Right lobe of liver (tissue), 4 donors: ENCODE measurements around the gene AP1B1.

Source experiments
- CTCF ChIP-seq, 4 donors: fragments of 200-600 bp in 3 of 4; fragments of 450-650 bp in 1 of 4; IDR thresholded peaks; one replicate each; pipeline versions ENCODE4 v1.5.1 to v1.8.0; 2016 to 2022; ENCODE audit warnings: antibody characterized with exemption in 4 of 4, mild to moderate bottlenecking in 2 of 4
- POLR2A ChIP-seq: fragments of 450-650 bp; IDR thresholded peaks from one replicate; pipeline ENCODE4 v1.6.1; 2017; ENCODE audit warnings: antibody characterized with exemption, mild to moderate bottlenecking
- donor health status: DM: no; HTN: no; CAD: no.
- donor health status: DM: no; HTN: no; CAD: no.
- donor health status: DM: no; HTN: yes; CAD: no.

GRCh38 chr22:29332886-29333496 is 55.4 kb downstream of the AP1B1 start:
- no peak for TF ChIP-seq POLR2A
- no peak for TF ChIP-seq CTCF (IDR thresholded peaks at IDR 0.05)
